Stimulated activated CD8-positive, alpha-beta memory T cell treated with anti-CD3 and anti-CD28 coated beads, Interleukin-4, amount 100 ng/mL, for 4 hours (primary cell): Measurements from ENCODE around the gene PLCL1.
"Not testable (repeated sequence)": the region's sequence is repeated elsewhere in the genome, so short reads cannot be mapped to it uniquely, and the experiment has no call there.

Experiments
- DNase-seq, 2 donors: peaks; one replicate each; pipeline ENCODE4 v3.0.0-alpha.2; 2020; ENCODE audit warnings: low read depth in 2 of 2, low spot score in 1 of 2

PLCL1 gene

GRCh38 chr2:198164843-198165242 is 360.4 kb downstream of the PLCL1 start:
- DNase-seq: no peak

- DNase-seq: no peak
Measured at GRCh38 chr2:198165289-198165688, 360.9 kb downstream of the PLCL1 start.

GRCh38 chr2:198167346-198167745 is 363.0 kb downstream of the PLCL1 start:
- no peak for DNase-seq

- DNase-seq: no peak
Measured at GRCh38 chr2:198168651-198169050, 364.3 kb downstream of the PLCL1 start.

GRCh38 chr2:198173242-198173641 is 368.8 kb downstream of the PLCL1 start:
- no peak for DNase-seq

- no peak for DNase-seq
Measured at GRCh38 chr2:198173864-198174263, 369.5 kb downstream of the PLCL1 start.

- no peak for DNase-seq
Measured at GRCh38 chr2:198175271-198175670, 370.9 kb downstream of the PLCL1 start.

GRCh38 chr2:198177040-198177439 is 372.6 kb downstream of the PLCL1 start:
- no peak for DNase-seq

GRCh38 chr2:198178766-198179165 is 374.4 kb downstream of the PLCL1 start:
- no peak for DNase-seq

- no peak for DNase-seq
Measured at GRCh38 chr2:198186257-198186656, 381.9 kb downstream of the PLCL1 start.

- no peak for DNase-seq
Measured at GRCh38 chr2:198187841-198188240, 383.4 kb downstream of the PLCL1 start.

GRCh38 chr2:198188982-198189381 is 384.6 kb downstream of the PLCL1 start:
- DNase-seq: no peak

GRCh38 chr2:198191651-198192050 is 387.3 kb downstream of the PLCL1 start:
- no peak for DNase-seq

GRCh38 chr2:198196556-198196955 is 392.2 kb downstream of the PLCL1 start:
- not testable (repeated sequence) for DNase-seq
